Inflammatory macrophage (primary cell): ENCODE results near the gene BAMBI.
A peak's percentile ranks its signal among the peaks of the same experiment; 100 is the strongest.
"Not testable (repeated sequence)": the region's sequence is repeated elsewhere in the genome, so short reads cannot be mapped to it uniquely, and the experiment has no call there.

ENCODE experiments used
- DNase-seq, 2 donors: peaks; one replicate each; pipeline ENCODE4 v3.0.0-alpha.2; 2020 to 2022
- total RNA-seq, 18 experiments: gene quantifications; one replicate each; lab custom pipeline; 2026; ENCODE audit warnings: mixed read lengths in 6 of 18, inconsistent platforms in 2 of 18; lab: John Stamatoyannopoulos, UW

The BAMBI gene, protein sequence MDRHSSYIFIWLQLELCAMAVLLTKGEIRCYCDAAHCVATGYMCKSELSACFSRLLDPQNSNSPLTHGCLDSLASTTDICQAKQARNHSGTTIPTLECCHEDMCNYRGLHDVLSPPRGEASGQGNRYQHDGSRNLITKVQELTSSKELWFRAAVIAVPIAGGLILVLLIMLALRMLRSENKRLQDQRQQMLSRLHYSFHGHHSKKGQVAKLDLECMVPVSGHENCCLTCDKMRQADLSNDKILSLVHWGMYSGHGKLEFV
- 0.81 to 10.7 (median 1.6) reads per million in 18 experiments for total RNA-seq

GRCh38 chr10:28676968-28677887 lies at the start of gene BAMBI:
BAMBI (plus strand) TSS chr10:28677521; CDS start chr10:28677898, 377 bp downstream.
- peak; percentile 91 to 95 for DNase-seq

DNA sequence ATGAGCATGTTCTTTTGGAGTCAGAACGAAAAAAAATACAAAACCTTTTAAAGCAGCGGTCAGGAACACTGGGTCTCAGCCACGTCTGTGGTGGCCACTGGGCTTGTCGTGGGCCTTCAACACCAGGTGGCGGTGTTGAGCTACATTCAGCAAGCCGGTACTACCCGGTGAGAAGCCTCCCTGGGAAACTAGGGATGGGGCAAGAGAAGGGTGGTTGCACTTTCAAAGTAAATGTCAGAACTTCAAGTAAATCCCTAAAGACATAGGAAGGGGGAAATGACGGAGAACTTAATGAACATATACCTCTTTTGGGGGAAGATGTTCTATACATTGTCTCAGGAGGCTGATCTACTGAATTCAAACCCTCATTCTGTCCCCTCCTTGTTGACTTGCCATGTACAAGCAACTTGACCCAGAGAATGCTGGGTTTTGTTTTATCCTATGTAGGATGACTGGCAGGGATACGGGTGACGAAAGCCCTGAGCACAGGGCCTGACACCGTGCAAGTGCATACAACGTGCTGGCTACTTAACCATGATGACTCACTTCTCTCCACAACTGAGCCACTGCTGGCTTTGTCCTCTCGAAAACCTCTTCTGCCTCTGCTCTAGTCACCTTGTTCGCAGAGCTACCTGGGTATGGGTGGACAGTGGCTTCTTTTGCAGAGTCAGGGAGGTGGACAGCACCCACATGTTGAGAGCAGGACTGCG lies 49.0 kb upstream of the BAMBI start:
- DNase-seq, result peak; percentile 70 to 77

GRCh38 chr10:28631896-28632583 lies 45.3 kb upstream of the BAMBI start:
- no peak for DNase-seq

DNA sequence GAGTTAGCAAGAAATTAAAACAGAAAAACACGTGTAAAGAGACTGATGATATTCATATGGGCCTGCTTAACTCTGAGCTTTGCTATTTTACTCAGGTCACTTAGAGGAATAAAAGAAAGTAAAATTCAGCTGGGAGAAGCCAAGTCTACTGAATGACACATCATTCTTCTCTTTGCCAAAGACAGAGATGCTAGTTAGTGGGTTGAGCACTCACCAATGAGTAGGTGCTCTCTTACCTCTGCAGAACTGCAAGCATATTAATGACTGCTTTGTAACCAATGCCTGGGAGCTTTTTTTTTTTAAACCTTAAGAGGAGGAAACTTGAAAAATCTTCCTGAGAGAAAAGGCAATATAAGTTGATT lies 44.8 kb upstream of the BAMBI start:
- DNase-seq, result no peak

GRCh38 chr10:28633750-28634149 lies 43.6 kb upstream of the BAMBI start:
- DNase-seq, result no peak

GRCh38 chr10:28637346-28637745 lies 40.0 kb upstream of the BAMBI start:
- no peak for DNase-seq

- DNase-seq, result no peak
These were observed 38.9 kb upstream of the BAMBI start for GRCh38 chr10:28638392-28638791.

DNA sequence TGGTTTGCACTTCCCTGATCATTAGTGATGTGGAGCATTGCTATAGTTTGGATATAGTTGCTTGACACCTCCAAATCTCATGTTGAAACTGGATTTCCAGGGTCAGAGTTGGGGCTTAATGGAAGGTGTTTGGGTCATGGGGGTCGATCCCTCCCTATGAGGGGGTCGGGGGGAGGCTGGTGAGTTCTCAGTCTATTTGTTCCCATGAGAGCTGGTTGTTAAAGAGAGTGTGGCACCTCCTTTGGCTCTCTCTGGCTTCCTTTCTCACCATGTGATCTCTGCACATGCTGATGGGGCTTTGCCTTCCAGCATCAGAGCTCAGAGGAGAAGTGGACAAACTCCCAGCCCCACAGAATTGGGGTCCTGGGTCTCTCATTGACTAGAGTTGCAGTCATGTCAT lies 36.8 kb upstream of the BAMBI start:
- no peak for DNase-seq

DNA sequence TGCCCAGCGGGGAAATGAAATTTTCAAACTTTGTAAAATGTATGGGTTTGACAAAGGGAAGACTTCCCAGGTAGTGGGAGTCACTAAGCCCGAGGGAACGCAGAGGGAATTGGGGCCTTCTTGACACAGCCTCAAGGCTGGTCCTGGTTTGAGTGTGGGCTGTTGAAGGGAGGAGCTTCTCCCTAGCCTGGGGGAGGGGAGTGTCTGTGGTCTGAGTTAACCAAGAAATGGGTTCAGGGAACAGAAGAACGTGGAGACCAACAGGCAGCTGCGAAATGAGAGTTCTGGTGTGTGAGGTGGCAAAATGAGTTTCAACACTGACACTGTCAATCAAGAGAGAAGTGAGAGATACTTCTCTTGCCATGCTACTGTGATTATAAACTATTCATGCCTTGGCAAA lies 32.7 kb upstream of the BAMBI start:
- no peak for DNase-seq

DNA sequence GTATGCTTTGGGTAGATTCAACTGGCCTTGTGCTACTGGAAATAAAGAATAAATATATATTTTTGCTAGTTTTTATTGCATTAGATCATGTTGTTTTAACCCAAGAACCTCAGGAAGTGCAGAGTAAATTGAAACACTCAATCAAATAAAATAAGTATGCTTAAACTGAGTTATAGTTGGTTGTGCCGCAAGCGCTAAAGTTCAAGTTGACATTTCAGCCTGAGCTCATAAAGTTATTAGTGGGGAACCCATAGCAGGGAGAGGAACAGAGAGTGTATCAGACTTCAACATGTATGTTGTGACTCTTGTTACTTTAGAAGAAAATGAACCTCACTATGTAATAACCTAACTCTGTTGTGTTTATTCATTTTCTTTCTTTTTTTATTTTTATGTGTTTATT lies 25.2 kb upstream of the BAMBI start:
- DNase-seq, result no peak

- DNase-seq, result no peak
These were observed 24.6 kb upstream of the BAMBI start for GRCh38 chr10:28652703-28653102.

GRCh38 chr10:28658824-28659223 lies 18.5 kb upstream of the BAMBI start:
- not testable (repeated sequence) for DNase-seq

DNA sequence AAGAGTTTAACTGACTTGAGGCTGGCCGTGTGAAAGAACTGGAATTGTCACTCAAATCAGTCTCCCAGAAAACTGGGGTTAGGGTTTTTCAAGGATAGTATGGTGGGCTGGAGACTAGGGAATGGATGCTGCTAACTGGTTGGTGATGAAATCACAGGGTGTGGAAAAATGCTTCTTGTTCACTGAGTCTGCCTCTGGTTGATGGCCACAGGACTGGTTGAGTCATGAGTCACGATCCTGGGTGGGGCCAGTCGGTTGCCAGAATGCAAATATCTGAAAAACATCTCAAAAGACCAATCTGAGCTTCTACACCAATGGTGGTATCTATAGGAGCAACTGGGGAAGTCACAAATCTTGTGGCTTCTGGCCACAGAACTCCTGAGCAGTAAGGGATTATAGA lies 16.3 kb upstream of the BAMBI start:
- DNase-seq, result peak; percentile 18 to 24

DNA sequence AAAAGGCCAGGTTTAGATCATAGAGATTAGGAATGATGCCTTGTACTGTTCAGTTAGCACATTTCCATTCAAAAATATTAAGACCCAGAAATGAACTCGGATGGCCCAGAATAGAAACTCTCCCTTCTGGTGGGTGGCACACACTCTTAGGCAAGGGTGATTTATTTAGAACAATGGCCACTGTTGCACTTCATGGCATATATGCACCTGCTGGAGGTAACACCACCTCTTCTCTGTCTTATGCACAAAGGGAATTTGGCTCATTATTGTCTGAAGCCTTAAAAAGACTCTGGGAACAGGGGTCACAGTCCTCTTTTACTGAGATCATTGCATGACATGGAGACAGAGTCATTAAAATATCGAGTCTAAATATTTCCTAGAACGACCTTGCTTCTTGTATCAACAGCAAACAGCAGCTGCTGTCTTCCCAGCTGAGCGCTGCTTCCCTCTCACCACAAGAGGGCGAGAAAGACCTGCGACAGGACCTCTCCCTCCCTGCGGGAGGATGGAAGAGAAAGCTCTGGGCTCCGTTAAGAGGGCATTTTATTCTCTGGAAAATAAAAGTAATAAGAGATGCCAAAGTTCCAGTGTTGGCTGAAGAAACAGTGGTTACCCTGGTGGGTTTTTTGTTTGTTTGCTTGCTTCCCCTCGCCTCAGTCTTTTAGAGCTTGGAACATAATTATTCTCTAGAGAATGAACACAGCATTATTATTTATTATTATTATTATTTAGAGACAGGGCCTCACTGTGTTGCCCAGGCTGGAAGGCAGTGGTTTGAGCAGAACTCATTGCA lies 13.5 kb upstream of the BAMBI start:
- peak; percentile 75 to 81 for DNase-seq

DNA sequence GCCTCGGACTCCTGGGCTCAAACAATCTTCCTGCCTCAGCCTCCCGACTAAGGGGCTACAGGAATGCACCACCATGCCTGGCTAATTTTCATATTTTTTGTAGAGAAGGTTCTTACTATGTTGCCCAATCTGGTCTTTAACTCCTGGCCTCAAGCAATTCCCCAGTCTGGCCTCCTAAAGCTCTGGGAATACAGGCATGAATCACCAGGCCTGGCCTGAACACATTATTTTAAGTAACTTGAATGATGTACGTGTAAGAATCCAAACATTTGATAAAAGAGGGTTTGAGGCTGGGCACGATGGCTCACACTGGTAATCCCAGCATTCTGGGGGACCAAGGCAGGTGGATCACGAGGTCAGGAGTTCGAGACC lies 13.0 kb upstream of the BAMBI start:
- no peak for DNase-seq

DNA sequence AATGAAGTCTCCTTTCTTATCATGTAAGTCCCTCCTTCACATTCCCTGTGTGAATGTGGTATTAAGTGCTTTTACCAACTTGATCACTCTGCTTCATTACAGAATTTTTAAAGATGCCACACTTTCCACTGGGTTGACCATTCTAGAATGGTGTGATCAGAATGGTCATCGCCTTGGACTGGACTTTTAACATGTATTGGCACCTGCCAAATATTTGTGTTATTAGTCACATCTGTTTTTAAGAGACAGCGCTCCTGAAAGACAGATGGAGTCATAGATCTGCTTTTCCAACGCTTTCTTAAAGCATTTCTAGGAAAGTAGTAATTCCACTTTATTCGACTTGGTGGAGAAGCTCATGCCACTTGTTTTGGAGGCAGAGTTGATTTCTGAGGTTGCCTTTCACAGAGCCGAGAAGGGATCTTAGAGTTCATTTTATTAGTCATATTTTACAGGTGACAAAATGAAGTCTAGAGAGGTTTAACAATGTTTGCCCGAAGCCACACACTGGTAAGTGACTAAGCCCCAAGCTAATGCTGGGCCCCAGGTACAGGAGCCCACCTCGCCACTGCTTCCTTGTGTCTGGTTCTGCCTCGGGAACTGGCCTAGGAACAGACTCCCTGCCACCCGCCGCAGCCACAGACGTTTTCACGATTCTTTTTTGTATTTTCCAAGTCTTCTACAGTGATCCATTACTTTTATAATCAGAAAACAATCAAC lies 10.4 kb upstream of the BAMBI start:
- DNase-seq, result no peak

DNA sequence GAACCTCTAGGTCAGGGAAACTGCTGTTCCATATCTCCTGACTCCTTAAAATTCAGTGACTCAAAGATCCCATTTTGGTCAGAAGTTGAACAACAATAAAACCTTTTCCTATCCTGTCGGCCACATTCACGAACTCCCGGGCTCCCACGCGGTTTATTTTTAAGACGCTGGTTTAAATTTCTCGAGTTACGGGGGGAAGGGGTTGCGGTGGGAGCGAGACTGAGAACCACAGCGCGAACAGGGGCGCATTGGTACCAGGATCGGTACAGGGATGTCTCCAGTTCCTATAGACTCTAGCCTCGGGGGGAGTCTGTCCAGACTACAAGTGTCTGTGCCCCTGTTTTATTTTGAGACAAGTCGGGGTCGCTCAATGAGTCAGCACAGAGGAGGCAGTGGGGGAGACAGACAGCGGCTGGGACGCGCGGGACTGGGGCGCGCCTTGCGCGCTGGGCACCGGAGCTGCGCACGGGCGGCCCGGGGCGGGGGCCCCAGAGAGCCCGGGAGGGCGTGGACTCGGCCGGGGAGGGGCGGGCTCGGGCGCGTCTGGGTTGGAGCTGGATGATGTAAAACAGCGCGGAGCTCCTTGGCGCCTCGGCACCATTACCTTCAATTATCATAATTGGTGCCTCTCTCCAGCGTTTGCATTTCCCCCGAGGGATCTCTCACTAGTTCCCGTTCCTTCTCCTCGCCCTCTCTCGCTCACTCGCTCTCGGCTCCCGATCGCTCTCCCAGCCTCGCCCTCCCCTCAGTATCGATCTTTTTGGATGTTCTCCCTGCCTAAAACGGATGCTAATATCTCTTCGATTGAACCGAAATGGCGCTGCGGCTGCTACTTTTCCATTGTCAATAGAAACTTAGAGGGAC lies 8.7 kb upstream of the BAMBI start:
- no peak for DNase-seq

GRCh38 chr10:28669227-28670173 lies 7.8 kb upstream of the BAMBI start:
- DNase-seq, result no peak

GRCh38 chr10:28674782-28675181 lies 2.5 kb upstream of the BAMBI start:
- DNase-seq, result no peak
